Left cardiac atrium (tissue), 4 donors: ENCODE data around the gene LRRC40. TPM values are rescaled to one million over a fixed set of nuclear protein-coding genes. Genes with fewer than 3 reads are reported as not detected.
"Not testable (repeated sequence)": the region's sequence is repeated elsewhere in the genome, so short reads cannot be mapped to it uniquely, and the experiment has no call there.

Experiments
- ATAC-seq, 2 donors: fragments of 200-7000 bp; cut with Tn5 transposase; one replicate each; pipeline ENCODE4 v1.9.1; 2020; ENCODE audit warnings: mild to moderate bottlenecking in 2 of 2, moderate library complexity in 2 of 2
- DNase-seq: peaks from one replicate; pipeline ENCODE4 v3.0.0-alpha.2; 2020
- intact Hi-C, 2 donors: fragments of 100-400 bp; cut with DNase I; formaldehyde crosslinking; loops; one replicate each; pipeline versions ENCODE4 v1.14.1 to v1.15.1; 2022 to 2023
- total RNA-seq, 2 donors: library from RNA; stranded (reverse); fragmentation: NEBNext Ultra II Directional; extraction: Animal tissue kit (Norgen Biotek cat#: 25700); gene quantifications; one replicate each; pipeline ENCODE4 v1.2.1, GENCODE V29; 2021
- donor health status: DM: no; HTN: yes; CAD: no.
- donor health status: DM: no; HTN: yes; CAD: no; lungs with severe emphysema.
- donor health status: DM: yes; HTN: yes; CAD: no.
- donor health status: Dilated cardiomyopathy.

The LRRC40 gene
- total RNA-seq, 2 donors from 2014 or later, result 8.8 to 12.5 TPM

DNA sequence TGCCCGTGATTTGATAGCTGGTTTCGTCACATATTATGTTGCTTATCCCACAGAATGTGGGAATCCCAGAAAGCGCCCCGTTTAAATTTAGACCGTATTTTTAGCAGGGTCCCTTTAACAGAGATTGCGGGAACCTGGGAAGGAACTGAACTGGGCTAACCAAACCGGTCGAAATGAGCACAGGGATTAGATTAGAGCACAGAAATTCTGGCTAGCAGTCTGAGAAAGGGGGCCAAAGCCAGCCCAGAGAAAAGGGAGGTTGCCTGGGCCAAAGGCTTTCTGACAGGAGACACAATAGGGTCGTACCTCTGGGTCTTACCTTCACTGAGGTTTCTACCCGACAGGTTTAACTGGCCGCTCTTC, 327 bp downstream of the LRRC40 start:
- ATAC-seq (peak; percentile 17 to 22), DNase-seq (no peak)
- intact Hi-C loops, result no loop called here

DNA sequence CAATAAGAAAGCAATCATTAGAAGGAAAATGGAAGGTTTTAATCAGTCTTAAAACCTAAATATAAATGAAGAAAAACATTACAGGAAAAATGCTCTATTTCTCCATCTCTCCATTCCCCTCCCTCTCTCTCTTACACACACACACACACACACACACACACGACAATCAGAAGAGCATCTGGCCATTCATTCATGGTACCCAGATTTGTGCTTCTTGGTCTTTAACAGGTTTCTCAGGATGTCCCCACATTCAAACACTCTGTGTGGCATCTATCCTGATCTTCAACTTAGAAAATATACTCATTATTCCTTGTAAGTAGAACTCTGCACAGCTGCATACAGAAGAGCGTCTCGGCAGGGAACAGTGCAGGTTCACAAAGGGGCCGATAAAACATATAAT, 779 bp downstream of the LRRC40 start:
- DNase-seq (no peak), ATAC-seq (no peak)
- intact Hi-C loops, result no loop called here

DNA sequence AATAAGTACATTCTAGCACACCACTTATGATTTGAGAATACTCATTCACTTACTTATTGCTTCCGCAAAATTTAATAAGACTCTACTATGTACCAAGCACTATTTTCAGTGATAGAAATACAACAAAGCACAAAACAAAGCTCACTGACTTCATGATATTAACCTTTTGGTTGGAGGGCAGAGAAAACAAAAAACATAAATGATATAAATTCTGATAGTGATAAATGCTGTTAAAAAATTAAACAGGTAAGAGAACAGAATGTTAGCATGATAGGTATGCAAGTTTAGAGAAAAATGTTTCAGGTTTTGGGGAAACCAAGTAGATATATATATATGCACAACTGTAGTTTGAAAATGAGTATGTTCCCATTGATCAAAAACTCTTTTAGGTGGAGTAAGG, 1.2 kb downstream of the LRRC40 start:
- intact Hi-C loops, result no loop called here
- ATAC-seq, result no peak
- DNase-seq, result no peak

DNA sequence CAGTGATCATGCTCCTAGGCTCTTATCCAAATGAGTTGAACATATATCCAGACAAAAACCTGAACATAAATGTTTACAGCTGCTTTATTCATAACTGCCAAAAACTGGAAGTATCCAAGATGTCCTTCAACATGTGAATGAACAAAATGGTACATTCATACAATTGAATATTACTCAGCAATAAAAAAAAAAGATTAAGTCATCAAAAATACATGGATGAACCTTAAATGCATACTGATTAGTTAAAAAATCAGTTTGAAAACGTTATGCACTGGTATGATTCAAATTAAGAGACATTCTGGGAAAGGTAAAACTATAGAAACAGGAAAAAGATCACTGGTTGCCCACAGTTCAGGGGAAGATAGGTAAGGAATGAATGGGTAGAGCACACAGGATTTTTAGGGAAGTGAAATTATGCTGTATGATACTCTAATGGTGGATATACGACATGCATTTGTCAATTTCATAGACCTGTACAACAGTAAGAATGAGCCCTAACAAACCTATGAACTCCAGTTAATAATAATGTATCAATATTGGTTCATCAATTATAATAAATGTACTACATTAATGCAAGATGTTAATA, 3.1 kb downstream of the LRRC40 start:
- intact Hi-C loops, result no loop called here
- ATAC-seq (no peak), DNase-seq (no peak)

DNA sequence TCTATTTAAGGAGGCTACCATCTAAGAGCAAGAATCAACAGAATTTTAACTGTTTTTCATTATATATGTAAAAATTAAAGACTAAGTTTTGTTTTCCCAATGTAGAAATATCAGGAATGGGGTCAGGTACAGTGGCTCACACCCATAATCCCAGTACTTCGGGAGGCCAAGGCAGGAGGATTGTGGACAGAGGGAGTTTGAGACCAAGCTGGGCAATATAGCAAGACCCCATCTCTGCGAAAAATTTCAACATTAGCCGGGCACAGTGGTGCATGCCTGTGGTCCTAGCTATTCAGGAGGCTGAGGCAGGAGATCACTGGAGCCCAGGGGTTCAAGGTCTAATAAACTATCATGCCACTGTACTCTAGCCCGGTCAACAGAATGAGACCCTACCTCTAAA, 5.3 kb downstream of the LRRC40 start:
- no peak for DNase-seq
- no peak for ATAC-seq
- intact Hi-C loops, result no loop called here

DNA sequence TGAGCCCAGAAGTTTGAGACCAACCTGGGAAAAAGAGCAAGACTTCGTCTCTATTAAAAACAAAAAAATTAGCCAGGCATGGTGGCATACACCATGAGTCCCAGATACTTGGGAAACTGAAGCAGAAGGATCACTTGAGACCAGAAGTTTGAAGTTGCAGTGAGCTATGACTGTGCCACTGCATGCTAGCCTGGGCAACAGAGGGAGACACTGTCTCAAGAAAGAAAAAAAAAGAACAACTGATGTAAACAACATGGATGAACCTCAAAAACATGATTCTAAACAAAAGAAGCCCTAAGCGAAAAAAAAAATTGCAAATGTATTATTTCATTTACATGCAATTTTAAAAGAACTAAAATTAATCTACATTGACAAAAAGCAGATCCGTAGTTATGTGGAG, 9.0 kb downstream of the LRRC40 start:
- ATAC-seq, result no peak
- intact Hi-C loops, result no loop called here
- DNase-seq, result no peak

DNA sequence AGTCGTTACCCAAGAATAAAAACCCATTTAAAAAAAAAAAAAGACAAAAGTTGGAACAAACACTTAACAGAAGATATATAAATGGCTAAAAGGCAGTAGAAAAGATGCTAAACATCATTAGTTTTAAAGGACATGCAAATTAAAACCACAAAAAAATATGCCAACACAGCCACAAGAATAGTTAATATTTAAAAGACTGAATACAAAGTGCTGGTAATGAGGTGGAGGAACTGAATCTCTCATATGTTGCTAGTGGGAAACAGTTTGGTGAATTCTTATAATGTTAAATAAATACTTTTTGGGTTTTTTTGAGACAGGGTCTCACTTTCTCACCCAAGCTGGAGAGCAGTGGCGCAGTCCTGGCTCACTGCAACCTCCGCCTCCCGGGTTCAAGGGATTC, 10.0 kb downstream of the LRRC40 start:
- intact Hi-C loops, result no loop called here
- DNase-seq (no peak), ATAC-seq (no peak)

DNA sequence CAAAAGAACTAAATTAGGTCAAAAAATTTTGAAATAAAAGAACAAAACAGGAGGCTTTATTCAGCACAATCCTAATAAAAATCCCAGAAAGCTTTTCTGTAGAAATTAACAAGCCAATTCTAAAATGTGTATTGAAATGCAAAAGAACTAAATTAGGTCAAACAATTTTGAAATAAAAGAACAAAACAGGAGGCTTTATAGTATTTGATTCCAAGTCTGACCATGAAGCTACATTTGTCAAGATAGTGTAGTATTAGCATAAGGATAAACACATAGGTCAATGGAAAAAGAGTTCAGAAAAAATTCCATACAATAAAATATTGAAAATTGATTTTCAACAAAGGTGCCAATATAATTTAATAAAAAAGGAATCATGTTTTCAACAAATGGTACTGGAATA, 10.8 kb downstream of the LRRC40 start:
- intact Hi-C loops, result no loop called here
- ATAC-seq (no peak), DNase-seq (no peak)

DNA sequence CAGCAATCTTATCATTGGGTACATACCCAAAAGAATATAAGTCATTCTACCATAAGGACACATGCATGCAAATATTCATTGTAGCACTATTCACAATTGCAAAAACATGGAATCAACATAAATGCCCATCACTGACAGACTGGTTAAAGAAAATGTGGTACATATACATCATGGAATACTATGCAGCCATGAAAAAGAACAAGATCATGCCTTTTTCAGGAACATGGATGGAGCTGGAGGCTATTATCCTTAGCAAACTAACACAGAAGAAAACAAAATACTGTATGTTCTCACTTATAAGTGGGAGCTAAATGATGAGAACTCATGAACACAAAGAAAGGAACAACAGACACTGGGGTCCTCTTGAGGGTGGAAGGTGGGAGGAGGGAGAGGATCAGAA, 12.9 kb downstream of the LRRC40 start:
- ATAC-seq, DNase-seq, intact Hi-C loops: not testable (repeated sequence)

DNA sequence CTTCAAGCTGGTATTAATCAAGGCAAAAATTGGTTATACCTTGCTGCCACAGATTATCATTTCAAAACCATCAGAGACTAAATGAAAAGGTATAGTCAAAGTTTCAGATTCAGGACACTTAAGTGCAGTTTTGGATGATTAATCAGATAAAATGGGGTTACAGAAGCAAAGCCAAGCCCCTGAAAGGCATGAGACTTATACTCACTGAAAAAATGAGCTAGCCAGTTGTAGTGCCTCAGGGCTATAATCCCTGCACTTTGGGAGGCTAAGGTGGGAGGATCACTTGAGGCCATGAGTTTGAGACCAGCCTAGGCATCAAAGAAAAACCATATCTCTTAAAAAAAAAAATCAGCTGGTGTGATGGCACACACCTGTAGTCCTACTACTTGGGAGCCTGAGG, 15.2 kb downstream of the LRRC40 start:
- ATAC-seq (no peak), DNase-seq (no peak)
- intact Hi-C loops, result no loop called here

DNA sequence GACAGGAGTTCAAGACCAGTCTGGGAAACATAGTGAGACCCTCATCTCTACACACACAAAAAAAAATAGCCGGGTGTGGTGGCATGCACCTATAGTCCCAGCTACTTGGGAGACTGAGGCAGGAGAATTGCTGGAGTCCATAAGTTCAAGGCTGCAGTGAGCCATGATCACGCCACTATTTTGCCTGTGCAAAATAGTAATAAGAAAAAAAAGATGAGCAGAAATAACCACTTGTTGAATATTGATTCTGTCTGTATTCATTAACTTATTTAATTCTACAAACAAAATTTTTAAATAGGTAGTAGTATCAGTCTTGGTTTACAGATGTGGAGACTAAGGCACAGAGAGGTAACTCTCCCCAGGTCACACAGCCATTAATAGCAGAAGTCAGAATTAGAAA, 16.9 kb downstream of the LRRC40 start:
- no peak for ATAC-seq
- no peak for DNase-seq
- intact Hi-C loops, result no loop called here

DNA sequence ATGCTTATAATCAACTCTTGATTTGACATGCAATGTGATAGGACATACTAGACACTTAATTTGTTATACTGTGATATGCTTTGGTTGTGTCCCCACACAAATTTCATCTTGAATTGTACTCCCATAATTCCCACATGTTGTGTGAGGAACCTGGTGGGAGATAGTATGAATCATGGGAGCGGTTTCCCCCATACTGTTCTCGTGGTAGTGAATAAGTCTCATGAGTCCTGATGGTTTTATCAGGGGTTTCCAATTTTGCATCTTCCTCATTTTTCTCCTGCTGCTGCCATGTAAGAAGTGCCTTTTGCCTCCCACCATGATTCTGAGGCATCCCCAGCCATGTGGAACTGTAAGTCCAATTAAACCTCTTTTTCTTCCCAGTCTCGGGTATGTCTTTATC, 20.2 kb downstream of the LRRC40 start:
- ATAC-seq, DNase-seq, intact Hi-C loops: not testable (repeated sequence)

DNA sequence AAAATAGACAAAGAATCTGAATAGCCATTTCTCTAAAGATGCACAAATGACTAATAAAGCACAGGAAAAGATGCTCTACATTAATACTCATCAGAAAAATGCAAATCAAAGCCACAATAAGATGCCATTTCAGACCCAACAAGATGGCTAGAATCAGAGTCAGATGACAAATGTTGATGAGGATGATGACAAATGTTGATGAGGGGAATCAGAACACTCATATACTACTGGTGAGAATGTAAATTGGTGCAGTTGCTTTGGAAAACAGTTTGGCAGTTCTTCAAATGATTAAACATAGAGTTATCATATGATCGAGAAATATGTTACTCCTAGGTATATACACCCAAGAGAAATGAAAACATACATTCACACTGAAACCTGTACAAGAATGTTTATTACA, 33.9 kb downstream of the LRRC40 start:
- intact Hi-C loops, result no loop called here
- DNase-seq (no peak), ATAC-seq (no peak)

DNA sequence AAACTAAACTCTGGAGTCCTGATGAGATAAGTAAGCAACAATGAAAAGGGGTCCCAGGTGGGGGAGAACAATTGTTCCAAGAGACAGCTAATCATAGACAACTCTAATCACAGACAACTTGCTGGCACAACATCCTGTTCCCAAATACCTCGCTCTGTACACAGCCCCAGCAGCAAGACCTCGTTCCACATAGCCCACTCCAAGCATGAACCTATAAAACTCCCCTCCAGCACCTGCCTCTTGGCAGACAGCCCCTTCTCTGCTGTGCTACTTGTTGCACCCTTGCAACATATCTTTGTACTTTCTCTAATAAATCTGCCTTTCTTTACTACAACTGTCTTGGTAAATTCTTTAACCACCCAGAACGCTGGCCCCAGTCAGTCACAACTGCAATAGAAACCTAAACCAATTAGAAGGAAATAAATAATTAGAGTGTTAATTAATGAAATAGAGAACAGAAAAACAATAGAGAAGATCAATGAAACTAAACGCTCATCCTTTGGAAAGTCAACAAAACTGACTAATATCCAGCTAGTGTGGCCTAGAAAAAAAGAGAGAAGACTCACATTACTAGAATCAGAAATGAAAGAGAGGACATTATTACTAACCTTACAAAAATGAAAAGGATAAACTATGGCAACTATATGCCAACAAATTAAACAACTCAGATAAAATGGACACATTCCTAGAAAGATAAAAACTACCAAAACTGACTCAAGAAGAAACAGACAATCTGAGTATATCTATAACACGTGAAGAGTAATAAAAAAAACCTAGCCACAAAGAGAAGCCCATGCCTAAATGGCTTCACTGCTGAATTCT, 36.1 kb downstream of the LRRC40 start:
- no peak for DNase-seq
- intact Hi-C loops, result no loop called here
- peak in 1 of 2 donors; percentile 29 for ATAC-seq

DNA sequence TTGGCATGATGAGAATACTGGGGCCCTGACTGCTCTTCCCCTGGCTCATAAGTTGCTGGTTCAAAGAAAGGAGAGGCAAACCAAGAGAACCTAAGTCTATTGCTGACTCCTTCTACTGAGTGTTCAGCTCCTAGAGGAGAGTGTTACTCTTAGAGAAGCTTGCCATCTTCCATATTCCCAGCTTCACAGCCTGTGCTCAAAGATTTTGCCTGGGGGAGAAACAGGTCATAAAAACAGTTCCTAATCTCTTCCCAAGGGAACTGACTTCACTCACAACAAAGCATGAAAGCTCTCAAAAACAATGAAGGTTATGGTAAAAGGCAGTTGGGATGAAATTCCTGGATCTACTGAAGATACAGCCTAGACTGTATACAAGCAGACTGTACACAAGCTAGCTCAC, 37.1 kb downstream of the LRRC40 start:
- intact Hi-C loops, result no loop called here
- ATAC-seq, result no peak
- no peak for DNase-seq

DNA sequence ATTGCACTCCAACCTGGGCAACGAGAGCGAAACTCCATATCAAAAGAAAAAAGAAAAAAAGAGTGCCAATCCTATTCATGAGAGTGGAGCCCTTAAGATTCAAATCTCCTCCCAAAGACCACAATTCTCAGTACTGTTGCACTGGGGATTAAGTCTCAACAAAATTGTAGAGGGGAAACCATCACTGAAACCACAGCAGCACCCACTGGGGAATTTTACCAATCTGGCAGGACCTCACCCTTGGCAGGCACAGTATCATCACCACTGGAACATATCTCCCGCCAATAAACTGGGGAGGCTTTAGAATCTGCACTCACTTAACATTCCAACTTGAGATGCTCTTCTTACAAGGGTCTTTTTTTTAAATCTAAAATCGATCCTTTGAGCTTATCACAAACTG, 41.0 kb downstream of the LRRC40 start:
- DNase-seq (no peak), ATAC-seq (no peak)
- intact Hi-C loops, result no loop called here

DNA sequence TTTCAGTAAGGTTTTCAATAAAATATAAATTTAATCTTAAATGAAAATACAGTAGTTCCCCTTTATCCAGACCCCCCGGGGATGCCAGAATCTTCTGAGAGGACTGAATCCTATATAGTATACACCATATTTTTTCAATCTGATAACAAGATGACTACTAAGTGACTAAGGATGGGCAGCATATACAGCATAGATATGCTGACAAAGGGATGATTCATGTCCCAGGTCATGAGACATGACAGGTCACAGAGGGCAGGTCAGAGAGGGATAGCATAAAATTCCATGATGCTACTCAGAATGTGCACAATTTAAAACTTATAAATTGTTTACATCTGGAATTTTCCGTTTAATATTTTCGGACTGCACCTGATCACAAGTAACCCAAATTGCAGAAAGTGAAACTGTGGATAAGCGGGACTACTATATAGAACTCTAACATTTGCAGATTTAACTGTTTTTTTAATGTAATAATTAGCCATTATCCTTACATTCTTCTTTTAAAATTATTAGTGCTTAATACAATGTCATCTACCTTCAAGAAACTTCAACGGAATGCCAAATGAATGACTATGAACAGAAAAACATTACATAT, 48.8 kb downstream of the LRRC40 start:
- intact Hi-C loops, result no loop called here
- DNase-seq (no peak), ATAC-seq (no peak)

DNA sequence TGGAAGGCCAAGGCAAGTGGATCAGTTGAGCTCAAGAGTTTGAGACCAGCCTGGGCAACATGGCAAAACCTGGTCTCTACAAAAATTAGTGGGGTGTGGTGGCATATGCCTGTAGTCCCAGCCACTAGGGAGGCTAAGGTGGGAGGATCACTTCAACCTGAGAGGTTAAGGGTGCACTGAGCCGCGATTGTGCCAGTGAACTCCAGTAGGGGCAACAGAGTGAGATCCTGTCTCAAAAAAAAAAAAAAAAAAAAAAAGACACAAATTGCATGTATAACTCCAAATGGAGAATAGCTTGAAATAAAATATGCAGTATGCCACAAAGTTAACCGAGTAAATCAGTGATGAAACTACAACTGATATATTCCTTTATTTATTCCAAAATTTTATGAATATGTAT, 51.6 kb downstream of the LRRC40 start:
- intact Hi-C loops, result no loop called here
- ATAC-seq (no peak), DNase-seq (no peak)

DNA sequence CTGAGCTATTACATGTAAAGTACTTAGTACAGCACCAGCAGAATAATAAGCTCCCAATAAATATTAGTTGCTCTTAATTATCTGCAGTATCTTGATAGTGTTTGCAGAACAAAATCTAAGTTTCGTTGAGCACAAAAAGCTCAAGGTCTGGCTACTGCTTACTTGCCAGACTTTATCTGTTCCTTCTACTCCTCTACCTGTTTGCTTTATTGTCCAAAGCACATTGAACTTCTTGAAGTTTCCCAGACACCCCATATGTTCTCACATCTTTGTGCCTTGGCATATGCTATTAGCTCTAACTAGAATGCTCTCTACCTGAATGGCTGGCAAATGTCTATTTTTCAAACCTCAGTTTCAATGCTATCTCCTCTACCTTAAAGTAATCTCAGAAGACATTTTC, 54.9 kb downstream of the LRRC40 start:
- intact Hi-C loops, result no loop called here
- DNase-seq, result no peak
- no peak for ATAC-seq

DNA sequence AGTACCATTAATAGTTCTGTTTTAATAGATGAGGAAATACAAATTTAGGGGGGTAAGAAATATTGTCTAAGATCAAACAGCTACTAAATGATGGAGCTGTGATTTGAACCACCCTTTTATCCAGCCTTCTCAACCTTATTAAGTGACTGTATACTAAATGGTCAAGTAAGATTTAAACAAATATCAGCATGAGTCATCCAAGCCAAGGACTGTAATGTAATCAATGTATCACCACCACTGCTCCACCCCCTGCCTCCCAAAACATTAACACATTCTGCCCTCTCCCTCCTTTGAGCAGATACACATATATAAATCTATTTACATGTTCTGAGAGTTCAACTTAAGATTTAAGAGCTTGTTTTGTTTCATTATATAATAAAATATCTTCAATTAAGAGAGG, 58.9 kb downstream of the LRRC40 start:
- intact Hi-C loops, result no loop called here
- no peak for ATAC-seq
- DNase-seq, result no peak

DNA sequence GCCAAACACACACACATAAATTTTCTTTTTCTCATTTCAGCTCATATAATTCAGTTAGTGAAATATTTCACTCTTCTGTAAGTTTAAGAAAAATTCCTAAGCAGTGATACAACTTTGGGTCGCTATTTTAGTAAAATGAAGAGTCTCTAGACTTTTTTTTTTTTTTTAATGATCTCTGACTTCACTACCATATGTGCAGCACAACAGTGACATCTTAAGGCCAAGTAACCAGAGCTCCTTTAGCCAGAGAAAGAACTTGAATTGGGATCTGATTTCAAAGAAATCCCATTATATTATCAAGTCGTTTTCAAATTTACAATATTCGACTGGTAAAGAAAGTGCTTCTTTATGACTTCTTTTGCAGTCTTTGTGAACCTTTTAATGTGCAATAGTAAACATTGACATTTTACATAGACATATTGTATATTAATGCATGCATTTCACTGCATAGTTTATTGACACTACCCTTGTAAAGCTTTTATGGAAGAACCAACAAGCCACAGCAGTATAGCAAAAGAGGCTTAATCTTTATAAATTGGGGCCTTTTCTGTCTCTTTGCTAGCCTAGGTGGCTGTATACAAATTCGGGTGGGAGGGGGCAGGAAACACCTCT, 62.2 kb downstream of the LRRC40 start:
- intact Hi-C loops, result no loop called here
- no peak for DNase-seq
- ATAC-seq, result no peak
